ENCODE measurements around the gene GPR155. TPM values are rescaled to one million over a fixed set of nuclear protein-coding genes. Genes with fewer than 3 reads are reported as not detected.
A peak's percentile ranks its signal among the peaks of the same experiment; 100 is the strongest.

Gene GPR155
- total and polyA plus RNA-seq, 5 experiments from 2014 or later, result 9.7 to 27.2 (median 19.5) TPM

DNA sequence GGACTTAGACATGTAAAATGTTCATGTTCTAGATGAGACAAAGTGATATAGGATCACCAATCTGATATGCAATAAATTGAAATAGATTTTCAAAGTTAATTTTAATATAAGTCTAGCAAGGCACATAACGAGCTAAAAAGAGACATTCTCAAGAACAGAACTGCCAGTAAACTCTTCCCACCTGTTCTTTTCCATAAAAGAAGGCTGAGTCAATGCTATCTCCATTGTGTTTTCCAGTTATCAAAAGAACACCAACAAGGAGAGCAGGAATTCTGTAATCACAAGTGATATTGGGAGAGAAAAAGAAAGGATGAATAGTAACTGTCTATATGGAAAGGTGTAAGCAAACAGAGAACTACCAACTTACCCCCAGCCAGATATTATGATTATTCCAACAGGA lies 25.6 kb downstream of the GPR155 start:
- Mint-ChIP-seq H3K27ac (no peak overlapping the region), H3K4me3 (no peak overlapping the region), H3K36me3 (peaks cover 0 to 74% (median 14%) of the 10 kb centered on the region in 3 donors), H3K27me3 (no peaks in the 10 kb centered on the region), H3K9me3 (no peaks in the 10 kb centered on the region), H3K4me1 (peaks cover 0 to 2% (median 0%) of the 10 kb centered on the region in 4 donors)
- DNase-seq, result no peak
- no peak for ATAC-seq
- POLR2A ChIA-PET, result interaction anchor here (1.0 kb wide), 1 partner anchor 226 kb away, joined by 3 read pairs; no protein-coding TSS in a partner anchor

- POLR2A ChIA-PET, result no interaction called here
- H3K36me3 Mint-ChIP-seq, result peaks cover 0 to 88% (median 36%) of the 10 kb centered on the region in 3 donors
- H3K27me3 Mint-ChIP-seq, result no peaks in the 10 kb centered on the region
- ATAC-seq, result no peak
- peaks cover 6 to 12% (median 10%) of the 10 kb centered on the region in 4 donors for H3K4me1 Mint-ChIP-seq
- no peaks in the 10 kb centered on the region for H3K9me3 Mint-ChIP-seq
- no peak for DNase-seq
- peak overlapping the region in 4 of 10 donors; percentile 17 to 68 (median 46) for H3K27ac Mint-ChIP-seq
- H3K4me3 Mint-ChIP-seq, result no peak overlapping the region
Observed at GRCh38 chr2:174454566-174454965, 32.3 kb downstream of the GPR155 start.

DNA sequence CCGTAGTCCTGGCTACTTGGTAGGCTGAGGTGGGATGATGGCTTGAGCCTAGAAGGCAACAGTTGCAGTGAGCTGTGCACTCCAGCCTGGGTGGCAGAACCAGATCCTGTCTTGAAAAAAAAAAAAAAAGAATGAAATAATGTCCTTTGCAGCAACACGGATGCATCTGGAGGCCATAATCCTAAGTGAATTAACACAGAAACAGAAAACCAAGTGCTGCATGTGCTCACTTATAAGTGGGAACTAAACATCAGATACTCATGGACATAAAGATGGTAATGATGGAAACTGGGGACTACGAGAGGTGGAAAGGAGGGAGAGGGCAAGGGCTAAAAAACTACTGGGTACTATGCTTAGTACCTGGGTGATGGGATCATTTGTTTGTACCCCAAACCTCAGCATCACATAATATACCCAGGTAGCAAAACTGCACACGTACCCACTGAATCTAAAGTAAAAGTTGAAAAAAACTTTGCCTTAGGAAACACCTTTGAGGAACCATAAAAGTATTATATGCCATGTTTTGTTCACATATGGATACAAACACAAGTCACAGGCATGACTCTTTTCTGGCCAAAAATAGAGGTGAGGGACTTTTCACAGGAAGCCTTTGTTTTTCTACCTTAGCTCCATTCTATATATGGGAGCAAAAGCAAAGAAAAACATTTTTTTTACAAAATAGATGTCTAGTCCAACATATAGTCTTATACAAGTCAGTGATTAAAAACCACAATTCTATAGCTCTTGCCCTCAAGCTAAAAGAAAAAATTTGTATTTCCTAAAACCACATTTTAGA lies 36.6 kb downstream of the GPR155 start:
- Mint-ChIP-seq H3K27me3 (no peaks in the 10 kb centered on the region), H3K36me3 (peaks cover 0 to 78% (median 39%) of the 10 kb centered on the region in 3 donors), H3K4me3 (peak overlapping the region in 4 of 10 donors; percentile 1 to 43 (median 16)), H3K9me3 (no peaks in the 10 kb centered on the region), H3K4me1 (peaks cover 9 to 18% (median 13%) of the 10 kb centered on the region in 4 donors), H3K27ac (peak overlapping the region; percentile 6 to 87 (median 62))
- POLR2A ChIA-PET, result interaction anchor here (0.7 to 1.2 kb wide), 2 partner anchors 9 to 30 kb away, joined by 4 to 5 read pairs; no protein-coding TSS in a partner anchor
- peak; percentile 83 to 89 for ATAC-seq
- DNase-seq, result peak in 2 of 10 donors; percentile 7 to 15

DNA sequence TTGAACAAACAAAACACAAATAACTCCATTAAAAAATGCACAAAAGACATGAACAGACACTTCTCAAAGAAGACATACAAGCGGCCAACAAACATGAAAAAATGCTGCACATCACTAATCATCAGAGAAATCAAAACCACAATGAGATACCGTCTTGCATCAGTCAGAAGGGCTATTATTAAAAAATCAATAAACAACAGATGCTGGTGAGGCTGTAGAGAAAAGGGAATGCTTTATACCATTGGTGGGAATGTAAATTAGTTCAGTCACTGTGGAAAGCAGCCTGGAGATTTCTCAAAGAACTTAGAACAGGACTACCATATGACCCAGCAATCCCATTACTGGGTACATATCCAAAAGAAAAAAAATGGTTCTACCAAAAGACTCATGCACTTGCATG lies 37.8 kb downstream of the GPR155 start:
- Mint-ChIP-seq H3K4me1 (peaks cover 9 to 18% (median 14%) of the 10 kb centered on the region in 4 donors), H3K36me3 (peaks cover 0 to 77% (median 41%) of the 10 kb centered on the region in 3 donors), H3K27ac (peak overlapping the region in 2 of 10 donors; percentile 9 to 40), H3K9me3 (no peaks in the 10 kb centered on the region), H3K27me3 (no peaks in the 10 kb centered on the region), H3K4me3 (no peak overlapping the region)
- POLR2A ChIA-PET, result no interaction called here
- no peak for DNase-seq
- no peak for ATAC-seq

DNA sequence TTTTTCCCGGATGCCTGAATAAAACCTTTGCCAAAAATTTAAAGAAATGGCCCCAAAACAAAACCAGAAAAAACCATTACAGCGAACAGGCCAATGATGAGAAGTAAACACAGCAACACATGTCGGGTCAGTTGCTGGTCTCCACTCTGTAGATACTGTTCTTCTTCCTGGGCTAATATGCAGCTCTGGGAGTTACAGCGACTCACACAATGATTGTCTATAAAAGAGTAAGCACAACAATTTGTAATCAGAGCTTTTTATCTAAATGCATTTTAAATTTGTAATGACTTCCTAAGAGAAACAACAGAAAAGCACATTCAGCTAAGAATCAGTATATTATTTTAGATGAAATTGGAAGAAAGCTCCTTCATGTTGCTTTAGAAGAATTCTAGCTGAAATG lies 40.3 kb downstream of the GPR155 start:
- Mint-ChIP-seq H3K27ac (peak overlapping the region in 1 of 10 donors; percentile 15), H3K27me3 (no peaks in the 10 kb centered on the region), H3K4me3 (no peak overlapping the region), H3K4me1 (peaks cover 9 to 18% (median 13%) of the 10 kb centered on the region in 4 donors), H3K36me3 (peaks cover 0 to 77% (median 42%) of the 10 kb centered on the region in 3 donors), H3K9me3 (no peaks in the 10 kb centered on the region)
- ATAC-seq (no peak), DNase-seq (no peak)
- POLR2A ChIA-PET, result no interaction called here

GRCh38 chr2:174445248-174445647 lies 41.6 kb downstream of the GPR155 start:
- ATAC-seq, result no peak
- H3K4me3 Mint-ChIP-seq, result no peak overlapping the region
- H3K27ac Mint-ChIP-seq, result peak overlapping the region in 2 of 10 donors; percentile 8 to 12
- H3K36me3 Mint-ChIP-seq, result peaks cover 0 to 81% (median 46%) of the 10 kb centered on the region in 3 donors
- H3K9me3 Mint-ChIP-seq, result no peaks in the 10 kb centered on the region
- H3K27me3 Mint-ChIP-seq, result no peaks in the 10 kb centered on the region
- H3K4me1 Mint-ChIP-seq, result peaks cover 5 to 12% (median 10%) of the 10 kb centered on the region in 4 donors
- no peak for DNase-seq
- POLR2A ChIA-PET, result no interaction called here

GRCh38 chr2:174444761-174445160 lies 42.1 kb downstream of the GPR155 start:
- peak overlapping the region in 2 of 10 donors; percentile 12 to 49 for H3K27ac Mint-ChIP-seq
- H3K9me3 Mint-ChIP-seq, result no peaks in the 10 kb centered on the region
- peaks cover 0 to 81% (median 46%) of the 10 kb centered on the region in 3 donors for H3K36me3 Mint-ChIP-seq
- ATAC-seq (no peak), DNase-seq (no peak)
- no peak overlapping the region for H3K4me3 Mint-ChIP-seq
- POLR2A ChIA-PET, result no interaction called here
- peaks cover 0 to 8% (median 6%) of the 10 kb centered on the region in 4 donors for H3K4me1 Mint-ChIP-seq
- no peaks in the 10 kb centered on the region for H3K27me3 Mint-ChIP-seq

DNA sequence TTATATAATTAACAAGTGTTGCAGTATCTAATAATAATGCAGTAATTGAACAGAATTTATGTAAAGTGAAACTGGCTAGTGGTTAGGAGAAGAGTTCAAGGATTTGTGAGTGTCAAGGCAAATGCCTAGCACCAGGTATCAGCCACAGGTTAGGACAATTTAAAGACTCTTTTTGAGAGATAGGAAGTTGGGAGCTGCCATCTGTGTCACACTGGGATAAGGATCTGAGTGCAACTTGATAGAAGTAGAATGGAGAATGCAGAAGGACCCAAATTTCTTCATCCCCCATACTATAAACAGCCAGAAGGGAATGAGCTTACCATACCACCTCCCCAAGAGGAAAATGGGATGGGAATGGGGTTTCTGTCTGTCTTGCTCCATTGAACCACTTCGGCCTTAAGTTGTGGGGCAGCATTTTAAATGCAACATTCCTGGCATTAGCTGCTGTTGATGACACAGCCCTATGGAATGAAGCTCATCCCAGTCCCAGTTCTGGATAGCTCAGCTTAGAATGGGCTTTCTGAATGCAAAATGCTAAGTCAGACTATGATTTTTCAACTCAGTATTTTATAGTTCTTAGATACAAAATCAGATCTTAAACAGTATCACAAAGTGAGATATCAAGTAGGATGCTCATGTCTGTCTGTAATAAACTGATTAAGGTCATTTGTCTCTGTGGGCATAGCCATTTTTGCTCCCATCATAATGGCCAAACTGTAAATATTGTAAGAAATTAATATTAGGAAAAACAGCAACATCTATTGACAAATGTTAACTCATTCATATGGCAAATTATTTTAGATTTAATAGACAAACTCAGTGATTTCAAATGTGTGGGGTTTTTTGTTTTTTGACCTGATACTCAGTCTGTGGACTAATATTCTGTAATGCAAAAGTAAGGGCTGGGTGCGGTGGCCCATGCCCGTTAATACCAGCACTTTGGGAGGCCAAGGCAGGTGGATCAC lies 44.0 kb downstream of the GPR155 start:
- Mint-ChIP-seq H3K27me3 (no peaks in the 10 kb centered on the region), H3K4me3 (no peak overlapping the region), H3K27ac (peak overlapping the region in 3 of 10 donors; percentile 22 to 45 (median 31)), H3K36me3 (peaks cover 0 to 75% (median 36%) of the 10 kb centered on the region in 3 donors), H3K4me1 (peaks cover 0 to 4% (median 0%) of the 10 kb centered on the region in 4 donors), H3K9me3 (no peaks in the 10 kb centered on the region)
- ATAC-seq (no peak), DNase-seq (no peak)
- POLR2A ChIA-PET, result no interaction called here

DNA sequence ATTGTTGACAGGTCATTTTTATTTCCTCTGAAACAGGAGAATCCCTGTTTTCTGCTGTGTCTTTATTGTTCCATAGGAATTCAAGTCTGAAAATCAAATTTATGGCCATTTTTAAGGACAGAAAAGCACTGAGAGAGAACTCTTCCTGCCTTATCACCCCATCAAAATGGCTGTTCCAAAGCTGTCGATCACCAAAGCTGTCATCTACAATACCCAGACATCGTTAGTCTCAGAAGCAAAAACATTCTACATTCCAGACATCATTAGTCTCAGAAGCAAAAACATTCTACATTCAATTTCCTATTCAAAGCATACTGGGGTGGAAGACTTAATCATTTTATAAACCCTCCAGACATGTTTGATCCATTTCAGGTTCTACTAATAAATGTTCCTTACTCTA lies 46.9 kb downstream of the GPR155 start:
- ATAC-seq (no peak), DNase-seq (no peak)
- Mint-ChIP-seq H3K9me3 (no peaks in the 10 kb centered on the region), H3K27ac (peak overlapping the region in 3 of 10 donors; percentile 15 to 41 (median 24)), H3K36me3 (peaks cover 0 to 79% (median 37%) of the 10 kb centered on the region in 3 donors), H3K27me3 (no peaks in the 10 kb centered on the region), H3K4me1 (peaks cover 0 to 3% (median 0%) of the 10 kb centered on the region in 4 donors), H3K4me3 (no peak overlapping the region)
- POLR2A ChIA-PET, result no interaction called here

DNA sequence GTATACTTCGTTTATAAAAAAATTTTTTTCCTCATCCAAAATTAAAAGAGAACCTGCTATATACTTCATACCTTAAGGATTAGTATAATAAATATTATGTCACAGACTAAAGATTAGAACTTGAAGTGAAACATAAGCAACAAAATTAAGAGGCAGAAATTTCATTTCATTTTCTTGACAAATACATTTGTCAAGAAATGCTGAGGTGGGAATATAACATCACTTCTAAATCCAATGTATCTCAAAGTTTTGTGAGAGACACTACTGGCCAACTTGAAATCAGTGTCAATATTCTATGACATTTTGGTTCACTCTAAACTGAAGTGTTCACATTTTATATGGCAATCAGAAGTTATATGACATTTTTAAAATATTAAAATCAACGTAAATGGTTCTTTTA lies 47.5 kb downstream of the GPR155 start:
- Mint-ChIP-seq H3K36me3 (peaks cover 0 to 79% (median 37%) of the 10 kb centered on the region in 3 donors), H3K9me3 (no peaks in the 10 kb centered on the region), H3K27ac (no peak overlapping the region), H3K27me3 (no peaks in the 10 kb centered on the region), H3K4me1 (no peaks in the 10 kb centered on the region), H3K4me3 (no peak overlapping the region)
- ATAC-seq (no peak), DNase-seq (no peak)
- POLR2A ChIA-PET, result no interaction called here

GRCh38 chr2:174438146-174438886 lies 48.5 kb downstream of the GPR155 start:
- POLR2A ChIA-PET, result interaction anchor here (0.6 kb wide), 1 partner anchor 259 kb away, joined by 3 read pairs; no protein-coding TSS in a partner anchor
- Mint-ChIP-seq H3K9me3 (no peaks in the 10 kb centered on the region), H3K27me3 (no peaks in the 10 kb centered on the region), H3K4me3 (no peak overlapping the region), H3K4me1 (no peaks in the 10 kb centered on the region), H3K36me3 (peaks cover 2 to 76% (median 39%) of the 10 kb centered on the region in 3 donors), H3K27ac (no peak overlapping the region)
- ATAC-seq (no peak), DNase-seq (no peak)

- H3K9me3 Mint-ChIP-seq, result no peaks in the 10 kb centered on the region
- POLR2A ChIA-PET, result interaction anchor here (1.0 kb wide), 1 partner anchor 56 kb away, joined by 3 read pairs; no protein-coding TSS in a partner anchor
- no peak overlapping the region for H3K4me3 Mint-ChIP-seq
- ATAC-seq (no peak), DNase-seq (no peak)
- no peaks in the 10 kb centered on the region for H3K27me3 Mint-ChIP-seq
- no peaks in the 10 kb centered on the region for H3K4me1 Mint-ChIP-seq
- H3K36me3 Mint-ChIP-seq, result peaks cover 6 to 68% (median 37%) of the 10 kb centered on the region in 3 donors
- H3K27ac Mint-ChIP-seq, result peak overlapping the region in 2 of 10 donors; percentile 7 to 20
Observed at GRCh38 chr2:174436351-174436750, 50.5 kb downstream of the GPR155 start.

Data from naive thymus-derived CD8-positive, alpha-beta T cell (primary cell).